Keratinocyte (primary cell): ENCODE data around the gene SALL4. TPM values are rescaled to one million over a fixed set of nuclear protein-coding genes. Genes with fewer than 3 reads are reported as not detected.

ENCODE experiments used
- DNase-seq: peaks from one replicate; pipeline ENCODE4 v3.0.0-alpha.2; 2011; ENCODE audit warnings: low read depth, missing footprints, low spot score
- FAIRE-seq: peaks from 2 replicates; lab custom pipeline; 2011; peaks lifted over from hg19 to GRCh38; lab: Jason Lieb, UNC
- H2AFZ ChIP-seq: 2 replicates; pipeline ENCODE4 v1.6.0; 2012; ENCODE audit warnings: low read length, control low read depth, inconsistent platforms; ENCODE audit not compliant: control insufficient read depth
- H3K27ac ChIP-seq: 2 replicates; pipeline ENCODE4 v1.5.1; 2011; ENCODE audit warnings: low read length; ENCODE audit not compliant: control insufficient read depth, insufficient read depth
- H3K27me3 ChIP-seq: 3 replicates; pipeline ENCODE4 v1.6.0; 2011; ENCODE audit warnings: low read length; ENCODE audit not compliant: control insufficient read depth, insufficient read depth; ENCODE audit errors: extremely low read depth
- H3K36me3 ChIP-seq, 2 experiments: 2 replicates in 1 of 2; 3 replicates in 1 of 2; pipeline ENCODE4 v1.5.1; 2011; ENCODE audit warnings: low read length in 2 of 2, mild to moderate bottlenecking in 1 of 2; ENCODE audit not compliant: control insufficient read depth in 2 of 2, insufficient read depth in 2 of 2; ENCODE audit errors: extremely low read depth in 1 of 2
- H3K4me1 ChIP-seq: 3 replicates; pipeline ENCODE4 v1.5.1; 2011; ENCODE audit warnings: low read length; ENCODE audit not compliant: control insufficient read depth, insufficient read depth; ENCODE audit errors: extremely low read depth
- H3K4me2 ChIP-seq: 3 replicates; pipeline ENCODE4 v1.6.0; 2011; ENCODE audit warnings: low read depth, low read length; ENCODE audit not compliant: control insufficient read depth, insufficient read depth; ENCODE audit errors: extremely low read depth
- H3K4me3 ChIP-seq, 3 experiments: fragments of 200-600 bp in 1 of 3; sonication (generic) in 1 of 3; 2 replicates in 2 of 3; 3 replicates in 1 of 3; pipeline ENCODE4 v1.5.1; 2011 to 2016; ENCODE audit warnings: low read length in 3 of 3, mild to moderate bottlenecking in 3 of 3, control low read depth in 2 of 3, inconsistent platforms in 1 of 3, low read depth in 1 of 3, mixed read lengths in 1 of 3, mixed run types in 1 of 3, moderate library complexity in 1 of 3; ENCODE audit not compliant: control insufficient read depth in 2 of 3, insufficient read depth in 2 of 3; ENCODE audit errors: extremely low read depth in 1 of 3
- H3K79me2 ChIP-seq: 2 replicates; pipeline ENCODE4 v1.6.0; 2012; ENCODE audit warnings: low read length; ENCODE audit not compliant: control insufficient read depth, insufficient read depth
- H3K9ac ChIP-seq: 3 replicates; pipeline ENCODE4 v1.6.0; 2011; ENCODE audit warnings: low read length; ENCODE audit not compliant: control insufficient read depth, insufficient read depth; ENCODE audit errors: extremely low read depth
- H3K9me1 ChIP-seq: 3 replicates; pipeline ENCODE4 v1.6.0; 2011; ENCODE audit warnings: low read length; ENCODE audit not compliant: control insufficient read depth, insufficient read depth; ENCODE audit errors: extremely low read depth
- H3K9me3 ChIP-seq: 2 replicates; pipeline ENCODE4 v1.5.1; 2012; ENCODE audit warnings: low read depth, low read length; ENCODE audit not compliant: control insufficient read depth
- H4K20me1 ChIP-seq: 3 replicates; pipeline ENCODE4 v1.6.0; 2011; ENCODE audit warnings: low read length; ENCODE audit not compliant: control insufficient read depth, insufficient read depth; ENCODE audit errors: extremely low read depth
- CTCF ChIP-seq, 3 experiments: IDR thresholded peaks in 1 of 3; conservative IDR thresholded peaks in 1 of 3; optimal IDR thresholded peaks in 1 of 3; 2 replicates in 2 of 3; 3 replicates in 1 of 3; pipeline versions ENCODE3 to v1.5.1; 2011; ENCODE audit warnings: low read length in 3 of 3, mild to moderate bottlenecking in 3 of 3, moderate library complexity in 2 of 3, control low read depth in 1 of 3, inconsistent platforms in 1 of 3; ENCODE audit not compliant: insufficient read depth in 2 of 3; ENCODE audit errors: extremely low read depth in 1 of 3
- EZH2 ChIP-seq: IDR thresholded peaks from one replicate; pipeline ENCODE4 v1.6.1; 2012; ENCODE audit warnings: inconsistent platforms, mild to moderate bottlenecking, low read length, moderate library complexity
- dilution Hi-C: fragments of 300-500 bp; cut with MboI; formaldehyde crosslinking; loops from one replicate; pipeline ENCODE4 v1.7.0; 2020; ENCODE audit warnings: low sequenced_read_pairs; ENCODE audit not compliant: extremely low pct_ligation_motif_present
- polyA plus RNA-seq, 5 experiments: library from polyadenylated mRNA; depleted of rRNA in 3 of 5; stranded (reverse) in 3 of 5; stranded (forward) in 1 of 5; unstranded in 1 of 5; fragments of >200 nt; gene quantifications; 1 replicate in 1 of 5; 2 replicates in 3 of 5; 3 replicates in 1 of 5; pipeline versions ENCODE4 v1.2.1 to v1.2.3, GENCODE V29; 2011 to 2012; ENCODE audit warnings: missing spikeins in 2 of 5, low read depth in 1 of 5, low replicate concordance in 1 of 5

SALL4 gene
- polyA plus RNA-seq, 1 donor (not counting 4 experiments of a cell fraction or from before 2014, with no cell fraction given), result 0.04 TPM

DNA sequence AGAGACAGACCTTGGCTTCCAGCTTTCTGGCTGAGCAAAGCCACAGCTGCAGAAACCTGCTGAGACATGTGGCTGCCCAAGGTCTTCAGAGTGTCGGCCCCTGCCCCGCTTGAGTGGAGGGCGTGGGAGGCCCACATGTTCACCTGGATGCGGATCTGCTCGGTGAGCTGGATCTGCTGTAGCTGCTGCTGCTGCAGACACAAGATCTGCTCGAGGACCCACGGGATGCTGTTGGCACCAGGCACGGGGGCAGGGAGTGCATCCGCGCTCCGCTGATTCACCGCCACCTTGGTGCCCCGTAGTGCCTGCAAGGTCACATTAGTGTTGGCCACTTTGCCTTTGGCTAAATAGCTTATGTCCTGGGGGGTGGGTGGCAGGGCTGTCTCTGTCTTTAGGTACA, 10.7 kb downstream of the SALL4 start:
- DNase-seq (no peak), FAIRE-seq (no peak)
- no peak overlapping the region for H3K9ac ChIP-seq
- no peaks in the 10 kb centered on the region for H3K9me1 ChIP-seq
- no peak overlapping the region for H2AFZ ChIP-seq
- no peaks in the 10 kb centered on the region for H4K20me1 ChIP-seq
- H3K4me2 ChIP-seq, result no peak overlapping the region
- no peaks in the 10 kb centered on the region for H3K9me3 ChIP-seq
- H3K27ac ChIP-seq, result no peak overlapping the region
- H3K27me3 ChIP-seq, result no peaks in the 10 kb centered on the region
- TF ChIP-seq EZH2 (no peak), CTCF (optimal IDR thresholded peaks at IDR 0.05 in 1 of 3, IDR thresholded peaks at IDR 0.05 in 1 of 3, conservative IDR thresholded peaks at IDR 0.05 in 1 of 3; ENCODE audit: extremely low read depth in 1 of 3, insufficient read depth in 2 of 3, low read length in 3 of 3) (no peak)
- dilution Hi-C loops, result no loop called here
- no peak overlapping the region for H3K4me3 ChIP-seq
- no peaks in the 10 kb centered on the region for H3K36me3 ChIP-seq
- no peaks in the 10 kb centered on the region for H3K4me1 ChIP-seq
- H3K79me2 ChIP-seq, result no peaks in the 10 kb centered on the region

- Histone ChIP-seq H3K9me3 (no peaks in the 10 kb centered on the region), H3K4me3 (no peak overlapping the region), H3K27me3 (no peaks in the 10 kb centered on the region), H3K9me1 (no peaks in the 10 kb centered on the region), H3K36me3 (no peaks in the 10 kb centered on the region), H3K79me2 (no peaks in the 10 kb centered on the region), H4K20me1 (no peaks in the 10 kb centered on the region), H3K9ac (no peak overlapping the region), H2AFZ (no peak overlapping the region), H3K4me2 (no peak overlapping the region), H3K4me1 (no peaks in the 10 kb centered on the region), H3K27ac (no peak overlapping the region)
- DNase-seq (no peak), FAIRE-seq (no peak)
- dilution Hi-C loops, result no loop called here
- TF ChIP-seq EZH2, result no peak
- no peak for TF ChIP-seq CTCF (optimal IDR thresholded peaks at IDR 0.05 in 1 of 3, IDR thresholded peaks at IDR 0.05 in 1 of 3, conservative IDR thresholded peaks at IDR 0.05 in 1 of 3; ENCODE audit: extremely low read depth in 1 of 3, insufficient read depth in 2 of 3, low read length in 3 of 3)
Measured at GRCh38 chr20:51790256-51790655, 12.1 kb downstream of the SALL4 start.
